Right lobe of liver (tissue), 6 donors: ENCODE results near the gene TIMP3. TPM values are rescaled to one million over a fixed set of nuclear protein-coding genes. Genes with fewer than 3 reads are reported as not detected.

Experiments used
- ATAC-seq, 4 donors: fragments of 200-7000 bp; cut with Tn5 transposase; one replicate each; pipeline ENCODE4 v1.9.1; 2020; ENCODE audit warnings: mild to moderate bottlenecking in 4 of 4, moderate library complexity in 4 of 4
- DNase-seq, 3 donors: peaks; one replicate each; pipeline ENCODE4 v3.0.0-alpha.2; 2020
- H3K27ac ChIP-seq, 3 donors: fragments of 200-600 bp; one replicate each; pipeline ENCODE4 v1.8.0; 2022
- H3K27me3 ChIP-seq, 2 donors: fragments of 200-600 bp; one replicate each; pipeline ENCODE4 v1.8.0; 2022
- H3K36me3 ChIP-seq, 4 donors: fragments of 200-600 bp; sonication (generic) in 1 of 4; one replicate each; pipeline versions ENCODE4 v1.5.1 to v1.8.0; 2017 to 2022; ENCODE audit warnings: control low read depth in 1 of 4
- H3K4me1 ChIP-seq, 4 donors: fragments of 200-600 bp; sonication (generic) in 1 of 4; one replicate each; pipeline versions ENCODE4 v1.5.1 to v1.8.0; 2017 to 2022; ENCODE audit warnings: control low read depth in 1 of 4
- H3K4me3 ChIP-seq, 3 donors: fragments of 200-600 bp; one replicate each; pipeline ENCODE4 v1.8.0; 2022
- H3K9me3 ChIP-seq, 4 donors: fragments of 200-600 bp; sonication (generic) in 1 of 4; one replicate each; pipeline versions ENCODE4 v1.5.1 to v1.8.0; 2017 to 2022; ENCODE audit warnings: control low read depth in 1 of 4
- POLR2A ChIP-seq: fragments of 450-650 bp; IDR thresholded peaks from one replicate; pipeline ENCODE4 v1.6.1; 2017; ENCODE audit warnings: antibody characterized with exemption, mild to moderate bottlenecking
- WGBS: methylation state at CpG from one replicate; pipeline ENCODE4 v1.1.6; 2018; ENCODE audit warnings: low coverage, low lambda C conversion rate; ENCODE audit not compliant: insufficient coverage; ENCODE audit errors: missing lambda C conversion rate; 5-methylcytosine and 5-hydroxymethylcytosine counted together
- intact Hi-C, 2 donors: fragments of 100-400 bp; cut with DNase I; formaldehyde crosslinking; loops; one replicate each; pipeline versions ENCODE4 v1.11.2 to v1.14.1; 2022
- total RNA-seq, 6 experiments: library from RNA; depleted of rRNA in 2 of 6; stranded (reverse); fragments of >200 nt in 2 of 6; fragmentation: NEBNext Ultra II Directional in 3 of 6; extraction: Animal tissue kit (Norgen Biotek cat#: 25700) in 3 of 6; gene quantifications; one replicate each; pipeline versions ENCODE4 v1.1.0 to v1.2.4, GENCODE V29; 2016 to 2023
- TF ChIP-seq, protein P1 (sequence below), 4 donors: fragments of 200-600 bp in 3 of 4; fragments of 450-650 bp in 1 of 4; IDR thresholded peaks; one replicate each; pipeline versions ENCODE4 v1.5.1 to v1.8.0; 2016 to 2022; ENCODE audit warnings: antibody characterized with exemption in 4 of 4, mild to moderate bottlenecking in 2 of 4
- donor health status: DM: no; HTN: yes; CAD: no.
- donor health status: DM: no; HTN: no; CAD: no.
- donor health status: DM: no; HTN: no; CAD: no.
- donor health status: DM: no; HTN: yes; CAD: no.
- donor health status: DM: no; HTN: yes; CAD: no.

The TIMP3 gene
- total RNA-seq, 6 experiments from 2014 or later = 21.9 to 58.6 (median 52.7) TPM

- no peak for DNase-seq
These were observed 46.7 kb downstream of the TIMP3 start for GRCh38 chr22:32848226-32848625.

DNA sequence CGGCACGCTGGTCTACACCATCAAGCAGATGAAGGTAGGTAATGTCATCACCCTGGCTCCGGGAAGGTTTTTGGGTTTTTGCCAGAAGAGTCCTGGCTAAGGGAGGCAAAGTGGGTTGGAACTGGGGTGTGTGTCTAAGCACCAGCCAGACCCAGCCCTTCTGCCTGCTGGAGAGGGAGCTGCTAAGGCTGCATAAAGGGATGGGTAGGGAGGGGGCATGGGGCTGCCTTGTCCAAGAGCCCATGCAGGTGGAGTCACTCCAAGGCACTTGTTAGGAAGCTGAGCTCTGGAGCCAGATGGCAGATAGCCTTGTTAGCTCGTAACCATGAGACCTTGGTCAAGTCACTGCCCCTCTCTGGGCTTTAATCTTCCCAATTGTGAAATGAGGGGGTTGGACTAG, 48.0 kb downstream of the TIMP3 start:
- WGBS = no CpG with 5 or more reads among the region's 4 CpGs
- peaks cover 0 to 12% (median 2%) of the 10 kb centered on the region in 4 donors for H3K4me1 ChIP-seq
- intact Hi-C loops = no loop called here
- no peaks in the 10 kb centered on the region for H3K27me3 ChIP-seq
- DNase-seq = no peak
- H3K36me3 ChIP-seq = peaks cover 0 to 6% (median 0%) of the 10 kb centered on the region in 4 donors
- no peak for ATAC-seq
- TF ChIP-seq, protein P1, sequence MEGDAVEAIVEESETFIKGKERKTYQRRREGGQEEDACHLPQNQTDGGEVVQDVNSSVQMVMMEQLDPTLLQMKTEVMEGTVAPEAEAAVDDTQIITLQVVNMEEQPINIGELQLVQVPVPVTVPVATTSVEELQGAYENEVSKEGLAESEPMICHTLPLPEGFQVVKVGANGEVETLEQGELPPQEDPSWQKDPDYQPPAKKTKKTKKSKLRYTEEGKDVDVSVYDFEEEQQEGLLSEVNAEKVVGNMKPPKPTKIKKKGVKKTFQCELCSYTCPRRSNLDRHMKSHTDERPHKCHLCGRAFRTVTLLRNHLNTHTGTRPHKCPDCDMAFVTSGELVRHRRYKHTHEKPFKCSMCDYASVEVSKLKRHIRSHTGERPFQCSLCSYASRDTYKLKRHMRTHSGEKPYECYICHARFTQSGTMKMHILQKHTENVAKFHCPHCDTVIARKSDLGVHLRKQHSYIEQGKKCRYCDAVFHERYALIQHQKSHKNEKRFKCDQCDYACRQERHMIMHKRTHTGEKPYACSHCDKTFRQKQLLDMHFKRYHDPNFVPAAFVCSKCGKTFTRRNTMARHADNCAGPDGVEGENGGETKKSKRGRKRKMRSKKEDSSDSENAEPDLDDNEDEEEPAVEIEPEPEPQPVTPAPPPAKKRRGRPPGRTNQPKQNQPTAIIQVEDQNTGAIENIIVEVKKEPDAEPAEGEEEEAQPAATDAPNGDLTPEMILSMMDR (IDR thresholded peaks at IDR 0.05) = no peak
- TF ChIP-seq POLR2A = no peak
- no peak overlapping the region for H3K4me3 ChIP-seq
- no peak overlapping the region for H3K27ac ChIP-seq
- no peaks in the 10 kb centered on the region for H3K9me3 ChIP-seq

More at GRCh38 chr22:32848226-32848625, 46.7 kb downstream of the TIMP3 start:
- Histone ChIP-seq H3K9me3 (no peaks in the 10 kb centered on the region), H3K27ac (no peak overlapping the region), H3K4me3 (no peak overlapping the region), H3K36me3 (no peaks in the 10 kb centered on the region), H3K27me3 (no peaks in the 10 kb centered on the region), H3K4me1 (peaks cover 0 to 12% (median 2%) of the 10 kb centered on the region in 4 donors)
- no peak for ATAC-seq
- no peak for TF ChIP-seq POLR2A
- TF ChIP-seq, protein P1 (IDR thresholded peaks at IDR 0.05) = no peak
- intact Hi-C loops = no loop called here
- WGBS = 24% methylated on average over 1 of the region's 1 CpG

DNA sequence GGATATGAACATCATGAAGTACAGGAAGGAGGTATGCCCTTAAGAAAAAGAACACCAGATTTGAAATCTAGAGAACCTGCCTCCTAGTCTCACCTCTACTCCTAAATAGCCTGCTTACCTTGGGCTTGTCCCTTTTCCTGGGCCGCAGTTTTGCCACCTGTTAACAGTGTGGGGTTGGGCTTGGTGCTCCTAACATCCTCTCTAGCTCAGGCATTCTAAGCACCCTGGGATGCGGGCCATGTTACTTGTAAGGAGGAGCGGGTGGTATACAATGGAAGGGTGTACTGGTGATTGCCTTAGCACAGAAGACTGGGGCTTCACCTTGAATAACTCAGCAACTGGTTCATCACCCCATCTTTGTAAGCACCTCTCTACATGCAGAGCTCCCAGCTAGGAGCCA, 48.7 kb downstream of the TIMP3 start:
- H3K27ac ChIP-seq = no peak overlapping the region
- no peak for ATAC-seq
- H3K4me1 ChIP-seq = peaks cover 0 to 12% (median 2%) of the 10 kb centered on the region in 4 donors
- no peak for DNase-seq
- intact Hi-C loops = no loop called here
- TF ChIP-seq POLR2A = no peak
- H3K9me3 ChIP-seq = no peaks in the 10 kb centered on the region
- no peaks in the 10 kb centered on the region for H3K27me3 ChIP-seq
- no peak overlapping the region for H3K4me3 ChIP-seq
- peaks cover 0 to 6% (median 0%) of the 10 kb centered on the region in 4 donors for H3K36me3 ChIP-seq
- whole genome bisulfite sequencing = 90% methylated on average over 2 of the region's 3 CpGs

DNA sequence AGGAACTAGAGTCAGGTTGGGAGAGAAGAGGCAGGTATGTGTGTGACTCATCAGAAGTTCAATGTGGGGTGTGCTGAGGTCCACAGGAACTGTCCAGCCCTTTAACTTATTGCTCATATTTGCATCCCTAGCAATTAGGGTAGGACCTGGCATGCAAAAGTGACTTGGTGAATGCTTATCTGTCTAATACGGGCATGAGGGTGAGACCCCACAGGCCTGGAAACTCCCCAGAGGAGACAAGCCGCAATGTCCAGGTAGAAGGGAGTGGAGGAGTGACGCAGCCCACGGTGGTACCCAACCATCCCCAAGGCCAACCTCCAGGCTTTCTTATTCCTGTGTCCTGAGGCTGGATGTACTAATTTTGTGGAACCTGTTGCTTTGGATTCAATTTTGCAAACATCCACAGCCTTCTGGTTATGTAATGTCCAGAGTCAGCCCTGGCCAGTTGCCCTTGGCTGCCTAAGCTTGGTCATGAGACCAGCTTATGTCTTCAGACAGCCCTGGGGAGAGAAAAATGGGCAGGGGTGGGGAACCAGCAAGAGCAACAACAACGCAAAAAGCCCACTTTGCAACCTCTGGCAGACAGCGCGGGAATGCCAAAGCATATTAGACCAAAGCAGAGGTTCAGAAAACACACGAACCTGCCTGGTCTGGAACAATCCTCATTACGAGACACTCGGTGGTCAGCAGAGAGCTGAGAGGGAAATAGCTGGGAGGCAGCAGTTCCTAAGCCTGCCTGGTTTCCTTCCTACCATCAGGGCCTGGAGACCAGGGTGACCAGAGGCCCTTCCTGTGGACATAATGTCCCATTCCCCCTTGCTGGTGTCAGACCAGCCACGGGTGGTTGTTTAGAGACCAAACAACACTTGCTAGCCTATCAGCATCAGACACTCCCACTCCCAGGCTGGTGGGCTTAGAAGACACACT, 49.3 kb downstream of the TIMP3 start:
- H3K4me1 ChIP-seq = peaks cover 0 to 12% (median 2%) of the 10 kb centered on the region in 4 donors
- peak overlapping the region in 2 of 3 donors; percentile 3 to 12 for H3K27ac ChIP-seq
- TF ChIP-seq POLR2A = no peak
- TF ChIP-seq, protein P1 (IDR thresholded peaks at IDR 0.05) = no peak
- no peaks in the 10 kb centered on the region for H3K27me3 ChIP-seq
- WGBS = 59% methylated on average over 6 of the region's 11 CpGs
- DNase-seq = peak; percentile 64 to 82 (median 82)
- peaks cover 0 to 6% (median 0%) of the 10 kb centered on the region in 4 donors for H3K36me3 ChIP-seq
- H3K4me3 ChIP-seq = no peak overlapping the region
- ATAC-seq = peak; percentile 41 to 76 (median 68)
- intact Hi-C loops = no loop called here
- H3K9me3 ChIP-seq = no peaks in the 10 kb centered on the region
